Type B pancreatic cell (in vitro differentiated cells): ENCODE results near the gene AHRR. TPM values are rescaled to one million over a fixed set of nuclear protein-coding genes. Genes with fewer than 3 reads are reported as not detected.

Experiments
- DNase-seq: peaks from one replicate; pipeline ENCODE4 v3.0.0; 2021; ENCODE audit warnings: mixed read lengths; ENCODE audit not compliant: unreplicated experiment; ENCODE audit errors: extremely low spot score
- H3K27ac Mint-ChIP-seq: 2 replicates; pipeline ENCODE4 v1.8.0; 2021; ENCODE audit warnings: mild to moderate bottlenecking, mixed read lengths
- H3K27me3 Mint-ChIP-seq: 2 replicates; pipeline ENCODE4 v1.8.0; 2021; ENCODE audit warnings: mixed read lengths
- H3K36me3 Mint-ChIP-seq: 2 replicates; pipeline ENCODE4 v1.8.0; 2021; ENCODE audit warnings: mixed read lengths
- H3K4me1 Mint-ChIP-seq: one replicate; pipeline ENCODE4 v1.8.0; 2021; ENCODE audit warnings: mixed read lengths; ENCODE audit not compliant: unreplicated experiment
- H3K4me3 Mint-ChIP-seq: 2 replicates; pipeline ENCODE4 v1.8.0; 2021; ENCODE audit warnings: mild to moderate bottlenecking, mixed read lengths
- H3K9me3 Mint-ChIP-seq: 2 replicates; pipeline ENCODE4 v1.8.0; 2021; ENCODE audit warnings: mixed read lengths
- CTCF ChIP-seq: fragments of 200-600 bp; sonication (generic); conservative IDR thresholded peaks from 2 replicates; pipeline ENCODE4 v1.5.0; 2021; ENCODE audit warnings: antibody characterized with exemption, mild to moderate bottlenecking
- total RNA-seq: library from RNA; stranded (reverse); gene quantifications from 2 replicates; pipeline ENCODE4 v1.2.1, GENCODE V29; 2021; ENCODE audit warnings: low replicate concordance

The AHRR gene
- total RNA-seq, 1 donor from 2014 or later: 13.4 TPM

DNA sequence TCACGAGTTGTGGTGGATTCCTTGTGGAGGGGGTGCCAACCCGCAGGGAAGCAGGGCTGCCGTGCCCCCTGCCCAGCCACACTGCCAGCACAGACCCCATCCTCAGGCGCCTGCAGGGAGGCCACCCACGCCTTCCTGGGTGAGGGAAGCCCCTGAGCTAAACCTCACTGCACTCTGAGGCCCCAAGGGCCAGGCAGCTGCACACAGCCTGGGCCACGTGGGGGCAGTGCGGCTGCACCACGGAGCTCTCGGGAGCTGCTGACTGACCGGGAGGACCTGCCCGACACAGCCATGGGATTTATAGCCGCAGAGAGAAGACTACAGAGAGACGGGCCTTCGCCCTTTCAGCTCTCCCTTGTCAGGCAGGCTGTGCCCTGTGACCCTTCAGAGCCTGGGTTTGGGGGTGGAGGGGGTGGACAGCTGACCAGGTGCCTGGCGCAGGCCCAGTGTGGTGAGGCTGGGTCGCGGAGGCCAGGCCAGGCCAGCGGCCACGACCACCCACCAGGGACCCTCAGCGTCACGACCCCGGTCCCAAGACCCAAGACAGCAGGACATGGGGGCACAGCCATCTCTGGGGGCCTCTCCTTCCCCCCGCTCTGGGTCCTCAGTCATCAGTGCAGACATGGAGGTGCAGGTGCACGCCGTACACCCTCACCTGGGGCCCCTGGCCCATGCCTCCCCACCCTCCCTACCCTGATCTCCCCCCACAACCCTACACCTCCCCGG lies 4.3 kb upstream of the AHRR start:
- peaks cover 4% of the 10 kb centered on the region for H3K36me3 Mint-ChIP-seq
- peaks cover 22% of the 10 kb centered on the region for H3K27me3 Mint-ChIP-seq
- no peak overlapping the region for H3K27ac Mint-ChIP-seq
- H3K4me1 Mint-ChIP-seq: no peaks in the 10 kb centered on the region
- H3K4me3 Mint-ChIP-seq: no peak overlapping the region
- H3K9me3 Mint-ChIP-seq: no peaks in the 10 kb centered on the region
- no peak for DNase-seq
- TF ChIP-seq CTCF: peak; percentile 82

DNA sequence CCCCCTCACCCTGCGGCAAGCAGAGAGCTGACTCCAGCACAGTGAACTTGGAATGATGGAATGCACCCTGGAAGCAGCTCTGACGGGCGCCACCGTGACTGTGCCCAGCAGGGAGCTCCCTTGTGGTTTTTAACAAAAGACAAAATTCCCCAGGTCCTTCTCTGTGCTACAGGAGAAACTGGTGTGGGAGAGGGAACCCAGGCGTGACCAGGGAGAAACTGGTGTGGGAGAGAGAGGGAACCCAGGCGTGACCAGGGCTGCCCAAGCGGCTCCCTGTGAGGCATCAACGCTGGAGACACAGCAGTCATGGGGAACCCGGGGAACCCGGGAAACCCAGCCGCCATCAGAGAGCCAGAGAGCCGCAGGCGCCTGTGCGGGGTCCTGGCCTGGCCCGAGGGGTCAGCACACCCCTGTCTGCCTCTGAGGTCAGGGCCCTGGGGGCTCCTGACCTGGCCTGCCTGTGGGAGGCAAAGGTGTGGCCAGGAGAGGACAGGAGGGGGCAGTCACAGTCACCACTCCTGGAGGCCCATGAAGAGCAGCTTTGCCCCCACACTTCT lies 3.1 kb upstream of the AHRR start:
- H3K36me3 Mint-ChIP-seq: peaks cover 4% of the 10 kb centered on the region
- H3K9me3 Mint-ChIP-seq: no peaks in the 10 kb centered on the region
- DNase-seq: no peak
- no peak overlapping the region for H3K4me3 Mint-ChIP-seq
- no peak for TF ChIP-seq CTCF
- no peaks in the 10 kb centered on the region for H3K4me1 Mint-ChIP-seq
- peaks cover 27% of the 10 kb centered on the region for H3K27me3 Mint-ChIP-seq
- no peak overlapping the region for H3K27ac Mint-ChIP-seq

- no peaks in the 10 kb centered on the region for H3K9me3 Mint-ChIP-seq
- no peak overlapping the region for H3K27ac Mint-ChIP-seq
- TF ChIP-seq CTCF: no peak
- peaks cover 4% of the 10 kb centered on the region for H3K36me3 Mint-ChIP-seq
- peaks cover 33% of the 10 kb centered on the region for H3K27me3 Mint-ChIP-seq
- H3K4me3 Mint-ChIP-seq: peak overlapping the region; percentile 22
- no peak for DNase-seq
- H3K4me1 Mint-ChIP-seq: no peaks in the 10 kb centered on the region
Measured at GRCh38 chr5:318931-319601, 2.4 kb upstream of the AHRR start.

DNA sequence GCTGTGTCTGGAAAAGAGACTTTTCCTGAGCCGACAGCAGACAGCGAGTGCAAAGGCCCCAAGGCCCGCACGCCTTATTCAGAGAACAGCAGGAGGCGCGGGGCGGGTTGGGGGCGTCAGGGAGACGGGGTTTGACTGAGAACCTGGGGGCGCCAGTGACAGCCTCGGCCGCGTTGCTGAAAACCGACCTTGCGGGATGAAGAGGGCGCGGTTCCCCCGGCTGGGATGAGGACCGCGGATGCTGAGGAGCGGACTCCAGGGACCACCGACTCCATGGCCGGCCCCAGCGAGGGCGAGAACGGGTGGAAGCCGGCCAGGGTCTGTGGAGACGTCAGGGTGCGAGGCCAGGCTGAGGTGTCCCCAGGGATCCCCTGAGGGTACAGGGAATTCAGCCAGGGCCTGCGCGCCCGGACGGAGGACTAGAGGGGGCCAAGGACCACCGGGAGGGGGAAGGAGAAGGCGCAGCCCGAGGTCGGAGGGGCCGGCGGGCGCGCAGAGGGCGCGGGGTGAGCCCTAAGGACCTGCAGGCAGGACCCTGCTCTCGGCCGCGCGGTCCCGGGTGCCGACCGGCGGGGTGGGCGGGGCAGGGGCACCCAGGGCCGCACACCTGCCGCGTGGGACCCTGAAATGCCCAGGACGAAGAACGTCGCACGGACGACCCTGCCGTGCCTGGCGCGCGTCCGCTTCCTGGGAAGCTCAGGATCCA lies 837 bp upstream of the AHRR start:
- peak overlapping the region; percentile 83 for H3K4me3 Mint-ChIP-seq
- H3K36me3 Mint-ChIP-seq: no peaks in the 10 kb centered on the region
- no peak for DNase-seq
- H3K27me3 Mint-ChIP-seq: peaks cover 36% of the 10 kb centered on the region
- H3K9me3 Mint-ChIP-seq: no peaks in the 10 kb centered on the region
- no peak for TF ChIP-seq CTCF
- H3K4me1 Mint-ChIP-seq: no peaks in the 10 kb centered on the region
- no peak overlapping the region for H3K27ac Mint-ChIP-seq

- Mint-ChIP-seq H3K4me3 (no peak overlapping the region), H3K36me3 (no peaks in the 10 kb centered on the region), H3K27me3 (peaks cover 44% of the 10 kb centered on the region), H3K4me1 (no peaks in the 10 kb centered on the region), H3K9me3 (no peaks in the 10 kb centered on the region), H3K27ac (no peak overlapping the region)
- no peak for DNase-seq
- TF ChIP-seq CTCF: no peak
Measured at GRCh38 chr5:321726-322251, 275 bp downstream of the AHRR start.
